Brain microvascular endothelial cell (primary cell): ENCODE measurements around the gene SLAIN2.

Experiments
- DNase-seq: peaks from one replicate; pipeline ENCODE4 v3.0.0-alpha.2; 2020
- H3K27ac ChIP-seq: fragments of 250-450 bp; sonication (Bioruptor Pico); 2 replicates; pipeline ENCODE4 v1.5.1; 2020; ENCODE audit warnings: mild to moderate bottlenecking, moderate library complexity
- H3K27me3 ChIP-seq: fragments of 250-450 bp; sonication (Bioruptor Pico); replicated peaks from 2 replicates; pipeline ENCODE4 v1.5.1; 2020; ENCODE audit warnings: mild to moderate bottlenecking
- H3K36me3 ChIP-seq: fragments of 250-450 bp; sonication (Bioruptor Pico); replicated peaks from 2 replicates; pipeline ENCODE4 v1.5.1; 2020; ENCODE audit warnings: mild to moderate bottlenecking
- H3K4me3 ChIP-seq: 2 replicates; pipeline ENCODE4 v1.5.1; 2011; ENCODE audit warnings: low read depth, mild to moderate bottlenecking, control low read depth, low read length, moderate library complexity
- in situ Hi-C: cut with HindIII; loops from 2 replicates; pipeline ENCODE4 v1.10.0; 2017; ENCODE audit warnings: low sequenced_read_pairs, low pct_ligation_motif_present
- TF ChIP-seq, protein P1 (sequence below): IDR thresholded peaks from 2 replicates; pipeline ENCODE4 v1.5.1; 2011; ENCODE audit warnings: low read depth, mild to moderate bottlenecking, moderate library complexity, low read length, control low read depth, inconsistent platforms; ENCODE audit errors: missing control alignments

SLAIN2 gene

DNA sequence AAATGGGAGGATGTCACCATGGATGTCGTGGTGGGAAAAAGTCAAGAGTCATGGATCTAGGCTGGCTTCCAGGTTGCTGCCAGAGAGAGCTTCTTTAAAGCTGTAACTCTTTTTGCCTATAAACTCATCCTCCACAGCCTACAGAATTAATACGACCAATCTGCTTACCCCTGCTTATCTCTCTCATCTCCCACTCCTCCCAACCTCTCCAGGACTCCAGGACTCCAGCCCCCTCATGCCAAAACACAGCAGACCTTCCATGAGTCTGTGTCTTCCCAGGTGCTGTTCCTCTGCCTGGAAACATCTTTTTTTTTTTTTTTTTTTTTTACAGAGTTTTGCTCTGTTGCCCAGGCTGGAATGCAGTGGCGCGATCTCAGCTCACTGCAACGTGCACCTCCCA lies 126.6 kb downstream of the SLAIN2 start:
- Histone ChIP-seq H3K27me3 (no peaks in the 10 kb centered on the region), H3K4me3 (no peak overlapping the region), H3K36me3 (no peaks in the 10 kb centered on the region), H3K27ac (no peak overlapping the region)
- TF ChIP-seq, protein P1, sequence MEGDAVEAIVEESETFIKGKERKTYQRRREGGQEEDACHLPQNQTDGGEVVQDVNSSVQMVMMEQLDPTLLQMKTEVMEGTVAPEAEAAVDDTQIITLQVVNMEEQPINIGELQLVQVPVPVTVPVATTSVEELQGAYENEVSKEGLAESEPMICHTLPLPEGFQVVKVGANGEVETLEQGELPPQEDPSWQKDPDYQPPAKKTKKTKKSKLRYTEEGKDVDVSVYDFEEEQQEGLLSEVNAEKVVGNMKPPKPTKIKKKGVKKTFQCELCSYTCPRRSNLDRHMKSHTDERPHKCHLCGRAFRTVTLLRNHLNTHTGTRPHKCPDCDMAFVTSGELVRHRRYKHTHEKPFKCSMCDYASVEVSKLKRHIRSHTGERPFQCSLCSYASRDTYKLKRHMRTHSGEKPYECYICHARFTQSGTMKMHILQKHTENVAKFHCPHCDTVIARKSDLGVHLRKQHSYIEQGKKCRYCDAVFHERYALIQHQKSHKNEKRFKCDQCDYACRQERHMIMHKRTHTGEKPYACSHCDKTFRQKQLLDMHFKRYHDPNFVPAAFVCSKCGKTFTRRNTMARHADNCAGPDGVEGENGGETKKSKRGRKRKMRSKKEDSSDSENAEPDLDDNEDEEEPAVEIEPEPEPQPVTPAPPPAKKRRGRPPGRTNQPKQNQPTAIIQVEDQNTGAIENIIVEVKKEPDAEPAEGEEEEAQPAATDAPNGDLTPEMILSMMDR, result no peak
- in situ Hi-C loops, result no loop called here
- DNase-seq, result no peak

DNA sequence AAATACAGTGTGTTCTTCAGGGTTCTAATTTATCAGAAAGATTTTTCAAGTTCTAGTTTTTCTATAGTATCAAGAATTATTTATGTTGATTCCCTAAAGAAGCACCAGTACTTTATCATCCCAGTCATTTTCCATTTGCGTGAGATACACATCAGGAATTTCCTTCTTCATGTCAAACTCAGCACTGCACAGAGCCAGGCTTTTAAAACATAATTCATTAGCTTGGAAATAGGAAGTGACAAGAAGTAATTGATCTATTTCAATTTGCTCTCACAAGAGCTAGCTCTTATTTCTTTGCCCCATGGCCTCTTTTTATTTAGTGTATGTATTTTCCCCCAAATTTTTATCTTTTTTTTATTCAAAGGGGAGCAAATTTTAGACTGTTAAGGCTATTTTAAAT lies 128.8 kb downstream of the SLAIN2 start:
- Histone ChIP-seq H3K27me3 (no peaks in the 10 kb centered on the region), H3K27ac (no peak overlapping the region), H3K36me3 (no peaks in the 10 kb centered on the region), H3K4me3 (no peak overlapping the region)
- no peak for DNase-seq
- in situ Hi-C loops, result no loop called here
- TF ChIP-seq, protein P1, result no peak

DNA sequence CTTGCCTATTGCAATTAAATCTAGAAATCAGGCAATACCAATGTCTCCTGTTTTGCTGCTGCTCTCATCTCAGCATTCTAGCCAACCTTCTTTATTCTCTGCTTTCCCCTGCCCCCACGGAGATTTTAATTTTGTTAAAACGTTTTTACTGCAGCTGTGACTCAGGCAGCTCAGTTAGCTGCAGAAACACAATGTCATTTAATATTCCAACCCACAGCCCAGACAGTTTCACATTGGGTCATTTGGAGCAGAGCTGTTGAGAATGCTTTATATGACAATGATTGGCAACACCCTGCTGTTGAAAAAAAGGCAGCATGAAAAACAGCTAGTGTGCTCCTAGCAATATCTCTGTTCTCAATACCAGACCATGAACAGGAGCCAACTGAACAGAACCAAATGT lies 129.2 kb downstream of the SLAIN2 start:
- Histone ChIP-seq H3K27me3 (no peaks in the 10 kb centered on the region), H3K27ac (no peak overlapping the region), H3K36me3 (no peaks in the 10 kb centered on the region), H3K4me3 (no peak overlapping the region)
- in situ Hi-C loops, result no loop called here
- no peak for DNase-seq
- TF ChIP-seq, protein P1, result no peak

DNA sequence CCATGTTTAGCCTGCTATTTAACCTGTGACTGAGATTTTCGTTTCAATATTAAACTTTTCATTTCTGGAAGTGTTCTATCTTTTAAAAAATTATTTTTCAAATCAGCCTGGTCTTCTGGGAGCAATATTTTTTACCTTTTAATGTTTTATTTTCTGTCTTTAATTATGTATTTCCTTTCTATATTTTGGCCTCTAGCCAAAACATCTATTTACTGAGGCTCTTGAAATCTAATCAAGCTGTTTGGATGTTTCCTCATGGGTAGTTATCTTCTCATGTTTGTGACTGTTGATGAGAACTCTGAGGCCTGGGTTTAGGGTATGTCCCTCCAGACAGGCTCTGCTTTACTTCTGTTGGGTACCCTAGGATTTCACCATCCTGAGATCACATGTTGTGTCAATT lies 131.5 kb downstream of the SLAIN2 start:
- Histone ChIP-seq H3K27me3 (no peaks in the 10 kb centered on the region), H3K4me3 (no peak overlapping the region), H3K27ac (no peak overlapping the region), H3K36me3 (no peaks in the 10 kb centered on the region)
- TF ChIP-seq, protein P1, result no peak
- DNase-seq, result no peak
- in situ Hi-C loops, result no loop called here

DNA sequence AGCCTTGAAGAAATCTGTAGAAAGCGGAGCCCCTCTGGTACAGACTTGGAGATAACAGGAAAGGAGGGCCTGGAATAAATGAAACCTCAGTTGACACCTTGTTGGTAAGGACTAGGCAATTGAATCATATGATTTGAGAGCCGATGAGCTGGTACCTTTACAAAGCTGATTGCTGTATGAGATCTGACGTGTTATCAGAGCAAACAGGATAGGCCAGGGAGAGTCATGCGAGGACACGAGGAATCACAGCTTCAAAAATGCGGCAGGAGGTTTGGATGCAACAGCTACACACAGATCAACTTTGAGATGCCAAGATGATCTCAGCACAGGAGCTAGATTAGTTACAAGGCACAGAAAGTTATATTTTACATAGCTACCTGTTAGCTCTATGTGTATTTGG lies 134.4 kb downstream of the SLAIN2 start:
- no peaks in the 10 kb centered on the region for H3K36me3 ChIP-seq
- in situ Hi-C loops, result no loop called here
- TF ChIP-seq, protein P1, result no peak
- no peak for DNase-seq
- H3K4me3 ChIP-seq, result no peak overlapping the region
- no peak overlapping the region for H3K27ac ChIP-seq
- no peaks in the 10 kb centered on the region for H3K27me3 ChIP-seq
